KBM-7 (cell line): ENCODE results near the gene PPTC7.
"Not testable (repeated sequence)": the region's sequence is repeated elsewhere in the genome, so short reads cannot be mapped to it uniquely, and the experiment has no call there.

Experiments used
- DNase-seq: peaks from one replicate; pipeline ENCODE4 v3.0.0-alpha.2; 2015
- in situ Hi-C: fragments of 300-500 bp; cut with MboI; formaldehyde crosslinking; loops from 2 replicates; pipeline ENCODE4 v1.14.3; 2020; ENCODE audit warnings: low sequenced_read_pairs, low pct_unique_long_range_greater_than_20kb, mixed read lengths

Gene PPTC7

DNA sequence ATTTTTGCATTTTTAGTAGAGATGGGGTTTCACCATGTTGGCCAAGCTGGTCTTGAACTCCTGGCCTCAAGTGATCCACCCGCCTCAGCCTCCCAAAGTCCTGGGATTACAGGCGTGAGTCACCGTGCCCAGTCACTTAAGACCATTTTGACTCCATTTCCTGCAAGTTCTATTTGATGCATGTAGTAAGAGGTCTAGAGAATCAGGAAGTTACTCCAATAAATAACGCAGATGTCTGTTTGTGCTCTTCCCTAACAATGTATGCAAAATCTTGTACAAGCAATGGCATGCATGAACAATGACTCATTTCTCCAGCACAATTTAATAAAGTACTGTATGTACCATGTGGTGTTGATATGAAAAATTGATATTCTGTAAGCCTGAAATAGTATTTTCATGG lies 37.9 kb downstream of the PPTC7 start:
- DNase-seq, in situ Hi-C loops: not testable (repeated sequence)

DNA sequence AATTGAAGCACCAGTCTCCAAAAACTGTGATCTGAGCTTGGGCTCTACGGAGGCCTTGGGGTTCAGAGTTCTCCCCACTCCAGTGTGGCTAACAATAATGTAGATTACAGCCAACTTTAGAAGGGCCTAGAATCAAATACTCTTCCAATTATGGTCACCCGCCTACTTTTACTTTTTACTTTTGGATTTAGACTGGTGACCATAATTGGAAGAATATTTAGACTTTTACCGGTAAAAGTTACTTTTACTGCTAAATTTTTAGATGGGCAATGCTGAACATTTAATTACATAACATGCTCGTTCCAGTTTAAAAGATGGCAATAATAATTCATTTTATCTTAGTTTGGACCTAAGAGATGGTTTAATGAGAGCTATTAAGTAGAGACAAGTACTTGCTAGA lies 39.2 kb downstream of the PPTC7 start:
- no peak for DNase-seq
- in situ Hi-C loops = no loop called here

DNA sequence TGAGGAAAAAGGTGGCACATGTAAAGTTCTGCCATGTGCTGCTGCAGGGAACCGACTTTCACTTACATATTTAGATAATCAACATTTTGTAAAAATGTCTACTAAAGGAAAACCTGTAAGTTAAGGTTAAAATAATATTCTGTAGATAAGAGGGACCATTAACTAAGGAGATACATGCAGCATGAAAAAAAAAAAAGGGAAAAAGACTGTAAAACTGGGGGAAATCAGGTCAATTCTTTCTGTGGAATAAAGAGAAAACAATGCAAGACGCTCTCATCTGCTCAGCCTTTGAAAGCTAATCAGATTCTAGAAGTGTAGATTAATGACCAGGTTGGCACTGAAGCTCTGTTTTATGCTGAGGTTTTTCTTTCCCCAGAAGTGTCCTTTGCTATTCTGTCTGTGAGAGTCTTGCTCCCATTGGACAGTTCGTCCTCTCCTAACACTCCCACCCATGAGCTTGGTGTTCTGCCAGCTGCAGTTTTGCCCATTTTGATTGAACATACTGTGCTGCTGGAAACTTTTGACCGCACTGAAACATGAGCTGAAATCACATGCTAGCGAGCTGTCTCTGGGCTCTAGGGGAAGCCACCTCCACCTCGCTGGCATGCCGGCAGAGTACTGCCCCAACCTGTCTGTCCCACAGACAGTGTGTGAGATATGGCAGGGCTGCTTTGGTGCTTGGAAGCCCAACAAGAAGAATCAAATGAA lies 39.7 kb downstream of the PPTC7 start:
- in situ Hi-C loops = no loop called here
- no peak for DNase-seq

DNA sequence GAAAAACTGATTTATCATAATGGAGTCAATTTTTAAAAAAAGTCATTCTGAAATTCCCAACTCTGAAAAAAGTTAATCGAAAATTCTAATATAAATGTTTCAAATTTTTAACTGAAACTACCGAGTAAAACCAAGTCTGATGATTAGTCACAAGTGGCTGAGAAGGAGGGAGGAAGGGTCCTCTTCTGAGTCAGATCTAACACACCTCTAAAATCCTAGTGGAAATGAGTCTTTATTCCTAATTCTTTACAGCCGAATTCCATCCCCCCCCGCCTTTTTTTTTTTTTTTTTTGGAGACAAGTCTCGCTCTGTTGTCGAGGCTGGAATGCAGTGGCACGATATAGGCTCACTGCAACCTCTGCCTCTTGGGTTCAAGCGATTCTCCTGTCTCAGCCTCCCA lies 43.1 kb downstream of the PPTC7 start:
- no peak for DNase-seq
- in situ Hi-C loops = no loop called here

DNA sequence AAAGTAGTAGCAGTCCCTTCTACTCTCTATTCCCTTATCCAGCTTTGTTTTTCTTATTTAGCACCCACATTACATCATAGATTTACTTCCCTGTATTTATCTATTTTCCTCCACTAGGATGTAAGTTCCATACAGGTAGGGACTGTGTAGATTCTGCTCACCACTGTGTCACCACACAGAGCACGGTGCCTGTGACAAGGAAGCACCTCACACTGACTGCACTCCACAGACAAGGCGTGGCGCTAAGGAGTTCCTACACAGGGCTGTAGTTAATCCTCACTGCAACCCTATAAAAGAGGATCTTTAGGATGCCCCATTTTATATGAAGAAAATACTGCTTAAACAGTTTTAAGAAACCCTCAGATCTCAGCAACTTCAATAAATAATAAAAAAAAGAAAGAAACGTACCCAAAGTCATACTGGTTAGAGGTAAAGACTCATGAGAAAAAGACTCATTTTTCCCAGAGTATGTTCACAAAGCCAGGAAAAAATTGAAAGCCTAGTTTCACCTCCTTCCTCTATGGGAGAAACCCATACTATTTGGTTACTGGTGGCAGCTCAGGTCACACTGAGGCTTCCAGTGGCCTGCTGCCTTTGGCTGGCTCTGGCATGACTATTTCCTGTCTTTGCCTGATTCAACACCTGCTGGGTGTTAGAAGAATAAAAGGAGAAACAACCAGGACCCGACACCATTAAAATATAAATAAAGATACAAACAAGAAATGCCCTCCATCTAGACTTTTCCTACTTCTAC lies 44.1 kb downstream of the PPTC7 start:
- no peak for DNase-seq
- in situ Hi-C loops = no loop called here

DNA sequence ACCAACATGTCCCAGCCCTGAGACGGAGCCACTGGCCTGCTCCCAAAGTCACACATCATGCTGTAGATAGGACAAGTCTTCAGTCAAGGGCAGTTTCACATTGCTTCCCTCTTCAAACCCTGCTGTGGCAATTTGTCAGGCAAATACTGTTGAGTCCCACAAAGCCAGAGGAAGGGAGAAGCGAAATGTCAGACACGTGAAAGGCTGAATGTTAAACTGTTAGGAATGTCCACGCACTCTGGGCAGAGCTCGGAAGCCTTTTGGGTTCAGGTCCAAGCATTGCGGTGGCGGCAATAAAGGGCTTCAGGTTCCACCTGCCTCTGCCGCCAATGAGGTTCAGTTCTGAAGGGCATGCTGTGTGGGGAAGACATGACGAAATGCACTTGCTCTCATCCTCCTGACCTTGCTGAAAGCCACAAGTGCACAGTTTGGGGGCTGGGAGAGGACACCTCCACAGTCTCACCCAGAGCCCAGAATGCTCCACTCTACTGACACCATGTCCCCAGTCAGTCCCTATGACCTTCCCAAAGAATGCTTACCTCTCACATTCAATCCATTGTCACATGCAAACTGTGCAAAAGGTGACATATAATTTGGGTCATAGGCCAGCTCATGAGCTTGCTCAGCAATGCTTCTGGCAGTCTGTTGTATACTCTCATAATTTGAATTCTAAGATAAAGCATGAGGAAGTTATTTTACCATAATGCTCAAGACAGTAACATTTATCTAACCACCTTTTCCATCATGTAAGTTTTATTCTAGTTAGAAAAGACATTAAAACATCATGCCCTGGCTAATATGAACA lies 45.3 kb downstream of the PPTC7 start:
- in situ Hi-C loops = no loop called here
- DNase-seq = no peak

DNA sequence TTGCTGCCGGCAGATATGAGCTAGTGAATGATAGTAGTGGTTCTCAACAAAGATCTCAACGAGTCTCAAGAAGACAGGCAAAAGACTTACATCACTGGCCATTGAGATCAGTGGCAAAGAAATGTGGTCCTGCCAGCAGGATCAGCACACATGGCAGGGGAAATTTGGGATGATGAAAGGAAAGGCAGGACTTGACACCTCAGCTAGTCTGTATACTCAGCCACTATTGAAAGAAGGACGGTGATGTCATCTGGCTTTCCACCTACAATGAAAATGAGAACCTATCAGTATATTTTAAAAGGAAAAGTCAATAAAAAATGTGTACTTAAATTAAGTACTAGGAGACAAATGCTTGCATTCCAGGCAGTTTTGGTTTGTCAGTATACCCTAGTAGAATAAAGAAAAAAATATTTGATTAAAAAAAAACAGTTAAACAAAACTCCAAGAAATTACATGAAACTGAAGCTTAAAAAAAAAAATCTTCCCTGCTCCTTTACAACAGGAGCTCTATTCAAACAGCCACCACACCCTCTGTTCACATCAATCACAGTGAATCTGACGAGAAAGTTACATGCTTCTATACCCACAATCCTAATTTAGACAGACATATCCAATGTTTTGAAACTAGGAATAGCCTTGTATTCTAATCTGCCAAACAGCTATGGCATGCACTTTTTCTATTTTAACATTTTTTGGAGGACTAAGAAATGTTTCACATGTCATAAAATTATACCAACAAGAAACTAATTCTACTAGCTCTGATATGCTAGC lies 46.1 kb downstream of the PPTC7 start:
- in situ Hi-C loops = no loop called here
- no peak for DNase-seq

DNA sequence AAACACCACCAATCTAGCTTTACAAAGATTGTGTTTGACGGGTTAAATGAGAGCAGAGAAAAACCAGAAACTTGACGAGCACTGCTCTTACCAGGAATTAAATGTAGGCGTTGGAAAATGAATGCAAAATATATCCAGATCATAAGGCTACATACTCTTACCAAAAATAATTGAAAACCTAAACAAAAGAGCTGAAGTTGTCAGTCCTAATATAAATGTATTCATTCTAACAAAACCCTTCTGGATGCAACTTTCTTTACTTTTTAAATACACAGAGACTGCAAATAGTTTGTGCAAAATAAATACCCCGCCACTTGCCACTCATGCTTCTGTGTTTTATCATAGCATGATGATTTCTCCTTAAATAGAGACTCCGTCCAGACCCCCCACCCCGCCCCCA lies 48.3 kb downstream of the PPTC7 start:
- in situ Hi-C loops = no loop called here
- DNase-seq = no peak

DNA sequence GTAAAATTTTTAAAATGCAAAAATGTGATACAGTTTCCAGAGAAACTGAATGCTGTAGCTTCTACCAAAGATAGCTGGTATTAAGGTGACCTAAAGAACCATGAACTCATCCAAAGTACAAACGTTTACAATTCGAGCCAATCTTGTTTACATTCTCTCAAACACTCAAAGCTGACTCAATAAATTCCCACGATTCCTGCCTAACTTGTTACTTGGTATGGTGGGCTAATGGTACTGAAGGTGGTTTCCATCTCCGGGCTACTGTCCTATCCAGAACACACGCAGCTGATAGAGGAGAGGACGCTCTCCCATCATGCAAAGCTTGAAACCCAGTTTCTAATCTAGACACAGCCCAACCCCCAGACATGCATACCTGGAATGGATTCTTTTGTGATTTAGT lies 49.5 kb downstream of the PPTC7 start:
- in situ Hi-C loops = no loop called here
- no peak for DNase-seq

DNA sequence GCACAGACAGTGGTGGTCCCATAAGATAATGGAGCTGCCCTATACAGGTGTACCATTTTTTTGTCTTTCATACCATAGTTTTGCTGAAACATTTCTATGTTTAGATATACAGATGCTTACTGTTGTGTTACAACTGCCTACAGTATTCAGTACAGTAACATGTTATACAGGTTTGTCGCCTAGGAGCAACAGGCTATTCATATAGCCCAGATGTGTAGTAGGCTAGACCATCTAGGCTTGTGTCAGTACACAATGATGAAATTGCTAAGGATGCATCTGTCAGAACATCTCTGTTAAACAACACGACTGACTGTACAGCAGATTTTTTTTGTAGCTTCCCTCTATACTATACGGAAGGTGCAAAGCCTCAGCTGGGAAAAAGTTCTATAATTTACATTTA lies 50.5 kb downstream of the PPTC7 start:
- in situ Hi-C loops = no loop called here

DNA sequence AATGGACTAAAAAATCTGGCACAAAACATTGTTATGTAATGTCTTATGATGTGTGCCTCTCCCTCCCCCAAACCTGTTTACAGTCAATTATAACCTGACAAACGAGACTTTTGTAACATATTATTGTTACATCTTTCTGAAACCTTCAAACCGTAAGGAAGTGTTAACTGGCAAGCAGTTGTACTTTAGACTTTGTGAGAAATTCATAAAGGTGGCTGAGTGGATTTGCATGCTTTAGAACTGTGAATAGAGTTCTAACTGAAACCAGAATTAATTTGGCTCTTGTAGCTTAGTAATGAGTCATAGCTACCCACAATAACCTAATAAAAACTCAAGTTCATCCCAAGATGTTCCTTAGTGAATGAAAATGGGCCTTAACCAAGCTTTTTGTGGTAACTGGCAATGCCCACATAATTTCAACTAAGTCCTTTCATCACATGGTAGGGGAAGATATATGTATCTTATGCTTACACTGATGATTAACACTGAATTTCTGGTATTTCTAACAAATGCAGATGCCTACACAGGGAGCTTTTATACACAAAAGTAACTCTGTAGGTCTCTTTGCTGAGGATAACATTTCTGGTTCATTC lies 51.3 kb downstream of the PPTC7 start:
- in situ Hi-C loops = no loop called here
- DNase-seq = no peak

More for the DNA sequence above, 50.5 kb downstream of the PPTC7 start:
- no peak for DNase-seq

DNA sequence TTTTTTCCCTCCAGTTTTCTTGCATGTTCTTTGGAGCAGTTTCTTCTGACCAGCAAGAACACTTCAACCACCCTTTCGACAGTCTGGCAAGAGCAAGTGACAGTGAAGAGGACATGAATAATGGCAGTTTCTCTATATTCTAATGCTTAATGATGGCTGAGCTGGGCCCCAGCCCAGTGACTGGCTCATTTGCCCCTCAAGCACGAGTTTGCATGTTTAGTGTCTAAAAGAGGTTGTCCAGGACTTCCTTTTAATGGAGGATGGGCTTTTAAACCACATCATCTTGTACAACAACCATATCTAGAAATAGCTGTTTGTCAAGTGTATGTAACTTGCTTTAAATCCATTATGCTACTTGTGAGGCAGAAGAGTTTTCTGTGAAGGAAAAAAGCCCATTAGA lies 52.6 kb downstream of the PPTC7 start:
- no peak for DNase-seq
- in situ Hi-C loops = no loop called here

DNA sequence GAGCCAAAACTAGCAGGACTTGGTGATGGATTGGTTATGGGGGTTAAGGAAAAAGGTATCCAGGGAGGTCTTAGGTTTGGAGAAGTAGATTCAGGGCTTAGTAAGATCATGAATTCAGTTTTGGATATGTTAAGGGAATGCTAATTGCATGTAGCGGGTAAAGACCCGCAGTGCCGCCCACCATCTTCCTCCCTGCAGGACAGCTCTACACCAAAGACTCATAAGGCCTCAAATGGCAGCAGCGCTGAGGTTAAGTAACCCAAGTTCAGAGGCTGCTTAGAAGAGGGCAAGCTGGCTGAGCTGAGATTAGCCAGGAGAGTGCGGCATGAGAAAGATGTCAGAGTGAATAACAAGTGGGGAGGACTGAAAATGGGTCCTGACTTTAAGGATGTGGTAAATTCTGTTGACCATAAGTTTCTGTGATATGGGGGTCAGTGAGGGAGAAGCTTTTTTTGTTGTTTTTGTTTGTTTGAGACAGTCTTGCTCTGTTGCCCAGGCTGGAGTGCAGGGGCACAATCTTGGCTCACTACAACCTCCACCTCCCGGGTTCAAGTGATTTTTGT lies 54.8 kb downstream of the PPTC7 start:
- no peak for DNase-seq
- in situ Hi-C loops = no loop called here

DNA sequence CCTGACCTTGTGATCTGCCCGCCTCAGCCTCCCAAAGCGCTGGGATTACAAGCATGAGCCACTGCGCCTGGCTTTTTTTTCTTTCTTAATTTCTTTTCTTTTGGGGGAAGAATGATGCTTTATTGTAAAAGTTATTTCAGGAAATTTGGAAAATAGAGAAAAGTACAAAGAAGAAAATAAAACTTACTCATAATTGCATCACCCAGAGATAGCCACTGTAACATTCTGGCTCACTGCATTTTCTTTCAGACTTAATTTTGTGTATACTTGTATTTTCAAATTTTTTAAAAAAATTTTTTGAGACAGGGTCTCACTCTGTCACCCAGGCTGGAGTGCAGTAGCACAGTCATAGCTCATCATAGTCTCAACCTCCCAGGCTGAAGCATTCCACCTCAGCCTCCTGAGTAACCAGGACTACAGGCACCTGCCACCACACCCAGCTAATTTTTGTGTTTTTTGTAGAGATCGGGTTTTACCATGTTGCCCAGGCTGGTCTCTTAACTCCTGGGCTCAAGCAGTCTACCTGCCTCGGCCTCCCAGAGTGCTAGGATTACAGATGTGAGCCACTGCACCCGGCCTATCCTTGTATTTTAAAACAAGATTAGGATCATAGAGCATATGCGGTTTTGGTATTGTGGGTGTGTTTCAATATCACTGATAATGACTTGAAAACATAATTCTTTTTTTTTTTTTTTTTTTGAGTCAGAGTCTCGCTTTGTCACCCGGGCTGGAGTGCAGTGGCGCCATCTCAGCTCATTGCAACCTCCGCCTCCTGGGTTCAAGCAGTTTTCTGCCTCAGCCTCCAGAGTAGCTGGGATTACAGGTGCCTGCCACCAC lies 62.0 kb downstream of the PPTC7 start:
- in situ Hi-C loops = not testable (repeated sequence)

DNA sequence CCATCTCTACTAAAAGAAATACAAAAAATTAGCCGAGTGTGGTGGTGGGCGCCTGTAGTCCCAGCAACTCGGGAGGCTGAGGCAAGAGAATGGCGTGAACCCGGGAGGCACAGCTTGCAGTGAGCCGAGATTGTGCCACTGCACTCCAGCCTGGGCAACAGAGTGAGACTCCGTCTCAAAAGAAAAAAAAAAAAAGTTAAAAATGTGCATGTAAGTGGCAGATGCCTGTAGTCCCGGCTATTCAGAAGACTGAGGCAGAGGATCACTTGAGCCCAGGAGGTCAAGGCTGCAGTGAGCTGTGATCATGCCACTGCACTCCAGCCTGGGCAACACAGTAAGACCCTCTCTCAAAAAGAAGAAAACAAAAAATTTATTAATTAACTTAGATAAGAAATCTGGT lies 65.1 kb downstream of the PPTC7 start:
- DNase-seq, in situ Hi-C loops: not testable (repeated sequence)

More for the DNA sequence above, 62.0 kb downstream of the PPTC7 start:
- DNase-seq = not testable (repeated sequence)

DNA sequence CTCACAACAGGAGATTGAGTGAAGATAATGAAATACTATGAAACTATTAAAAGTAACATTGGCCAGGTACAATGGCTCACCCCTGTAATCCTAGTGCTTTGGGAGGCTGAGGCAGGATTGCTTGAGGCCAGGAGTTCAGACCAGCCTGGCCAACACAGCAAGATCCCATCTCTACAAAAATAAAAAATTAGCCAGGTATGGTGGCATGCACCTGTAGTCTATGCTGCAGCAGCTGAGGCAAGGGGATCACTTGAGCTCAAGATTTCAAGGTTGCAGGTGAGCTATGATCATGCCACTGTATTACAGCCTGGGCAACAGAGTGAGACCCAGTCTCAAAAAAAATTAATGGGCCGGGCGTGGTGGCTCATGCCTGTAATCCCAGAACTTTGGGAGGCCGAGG lies 66.1 kb downstream of the PPTC7 start:
- DNase-seq = no peak
- in situ Hi-C loops = no loop called here

DNA sequence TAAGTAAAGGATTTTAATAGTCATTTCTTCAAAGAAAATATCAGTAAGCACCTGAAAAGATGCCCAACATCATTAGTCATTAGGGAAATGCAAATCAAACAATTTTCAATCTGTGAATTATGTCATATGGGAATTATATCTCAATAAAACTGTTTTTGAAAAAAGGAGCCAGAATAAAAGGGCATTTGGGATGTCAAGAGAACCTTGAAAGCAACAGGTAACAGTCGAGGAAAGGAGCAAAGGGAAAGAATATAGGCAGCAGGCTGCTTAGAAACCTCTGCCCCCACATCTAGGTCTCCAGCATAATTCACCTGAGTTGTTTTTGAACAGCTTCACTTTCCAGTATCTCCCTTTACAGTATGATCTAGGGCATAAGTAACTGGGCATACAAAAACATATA lies 68.8 kb downstream of the PPTC7 start:
- DNase-seq = no peak
- in situ Hi-C loops = no loop called here

DNA sequence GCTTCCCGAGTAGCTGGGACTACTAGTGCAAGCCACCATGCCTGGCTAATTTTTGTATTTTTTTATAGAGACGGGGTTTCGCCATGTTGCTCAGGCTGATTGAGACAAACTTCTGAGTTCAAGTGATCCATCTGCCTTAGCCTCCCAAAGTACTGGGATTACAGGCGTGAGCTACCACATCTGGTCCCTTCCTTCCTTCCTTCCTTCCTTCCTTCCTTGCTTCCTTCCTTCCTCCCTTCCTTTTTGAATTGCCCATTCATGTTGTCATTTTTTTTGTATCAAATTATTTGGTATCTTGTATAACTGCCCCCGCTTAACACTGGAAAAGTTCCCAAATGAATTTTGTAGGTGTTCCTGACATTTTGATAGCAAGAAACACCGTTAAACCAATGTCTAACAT lies 69.3 kb downstream of the PPTC7 start:
- DNase-seq = no peak
- in situ Hi-C loops = no loop called here
